Measurements from ENCODE around the gene NEK6.

GRCh38 chr9:124342776-124343485 lies 85.2 kb downstream of the NEK6 start:
- no peak for TF ChIP-seq ZFP3 (CRISPR knock-in tag; IDR thresholded peaks at IDR 0.05)
- no peak for TF ChIP-seq GLIS3 (CRISPR knock-in tag; IDR thresholded peaks at IDR 0.05)
- no peak for TF ChIP-seq ARNTL (CRISPR knock-in tag; IDR thresholded peaks at IDR 0.05; ENCODE audit: borderline replicate concordance, low read depth)
- no peak for TF ChIP-seq ZC3H10 (CRISPR knock-in tag; IDR thresholded peaks at IDR 0.05)
- TF ChIP-seq CREB5 (CRISPR knock-in tag; IDR thresholded peaks at IDR 0.05; ENCODE audit: low read depth): no peak
- TF ChIP-seq SNAI2 (CRISPR knock-in tag; IDR thresholded peaks at IDR 0.05): no peak
- TF ChIP-seq RARB (CRISPR knock-in tag; IDR thresholded peaks at IDR 0.05): no peak
- TF ChIP-seq PATZ1 (CRISPR knock-in tag; IDR thresholded peaks at IDR 0.05; ENCODE audit: borderline replicate concordance): no peak
- no peak for TF ChIP-seq ZNF565 (CRISPR knock-in tag; conservative IDR thresholded peaks at IDR 0.05; ENCODE audit: low read depth)

All from SK-N-SH treated with all-trans-retinoic acid at 6 μM for 48 hours (cell line).